ENCODE measurements around the gene CDC5L.
"Not testable (repeated sequence)": the region's sequence is repeated elsewhere in the genome, so short reads cannot be mapped to it uniquely, and the experiment has no call there.

The CDC5L gene

GRCh38 chr6:44387346-44388134, at the start of gene CDC5L:
TSS of gene CDC5L (plus strand) at chr6:44387706. CDS start at chr6:44387824, 118 bp downstream.
- peak; percentile 95 for DNase-seq

- DNase-seq: peak; percentile 34
These were observed 49.0 kb upstream of the CDC5L start for GRCh38 chr6:44338228-44339122.

- no peak for DNase-seq
These were observed 48.2 kb upstream of the CDC5L start for GRCh38 chr6:44339301-44339700.

GRCh38 chr6:44339763-44340625, 47.5 kb upstream of the CDC5L start:
- no peak for DNase-seq

- DNase-seq: no peak
These were observed 46.2 kb upstream of the CDC5L start for GRCh38 chr6:44341095-44341890.

GRCh38 chr6:44342052-44342451, 45.5 kb upstream of the CDC5L start:
- no peak for DNase-seq

- DNase-seq: no peak
These were observed 45.0 kb upstream of the CDC5L start, which contains the start of gene SPATS1 for GRCh38 chr6:44342489-44342888. TSS of gene SPATS1 (plus strand) at chr6:44342650. CDS start at chr6:44343096, 446 bp downstream.

GRCh38 chr6:44346818-44347217, 40.7 kb upstream of the CDC5L start:
- DNase-seq: not testable (repeated sequence)

- no peak for DNase-seq
These were observed 37.4 kb upstream of the CDC5L start for GRCh38 chr6:44349904-44350649.

GRCh38 chr6:44350650-44350994, 36.9 kb upstream of the CDC5L start:
- DNase-seq: not testable (repeated sequence)

- DNase-seq: no peak
These were observed 35.2 kb upstream of the CDC5L start for GRCh38 chr6:44352259-44352658.

GRCh38 chr6:44353336-44353735, 34.2 kb upstream of the CDC5L start:
- no peak for DNase-seq

GRCh38 chr6:44355640-44356039, 31.9 kb upstream of the CDC5L start:
- DNase-seq: no peak

GRCh38 chr6:44356487-44356886, 31.0 kb upstream of the CDC5L start:
- no peak for DNase-seq

GRCh38 chr6:44359973-44360372, 27.5 kb upstream of the CDC5L start:
- no peak for DNase-seq

- no peak for DNase-seq
These were observed 25.6 kb upstream of the CDC5L start for GRCh38 chr6:44361947-44362346.

GRCh38 chr6:44363377-44363926, 24.1 kb upstream of the CDC5L start:
- DNase-seq: no peak

- no peak for DNase-seq
These were observed 20.7 kb upstream of the CDC5L start for GRCh38 chr6:44366781-44367180.

GRCh38 chr6:44367681-44368080, 19.8 kb upstream of the CDC5L start:
- DNase-seq: no peak

GRCh38 chr6:44373051-44373450, 14.5 kb upstream of the CDC5L start:
- no peak for DNase-seq

- no peak for DNase-seq
These were observed 13.7 kb upstream of the CDC5L start for GRCh38 chr6:44373787-44374186.
